NB4 (cell line): Measurements from ENCODE around the gene GDPD5.
A peak's percentile ranks its signal among the peaks of the same experiment; 100 is the strongest.

Experiments used
- DNase-seq: peaks from one replicate; pipeline ENCODE4 v3.0.0; 2010; ENCODE audit warnings: low read depth
- H3K4me3 ChIP-seq: one replicate; pipeline ENCODE4 v1.5.1; 2011; ENCODE audit warnings: mild to moderate bottlenecking, low read depth, low read length, moderate library complexity
- MYC ChIP-seq: IDR thresholded peaks from 2 replicates; pipeline ENCODE4 v1.6.1; 2011; ENCODE audit warnings: low read depth, low read length
- POLR2A ChIP-seq: IDR thresholded peaks from 2 replicates; pipeline ENCODE4 v1.6.1; 2011; ENCODE audit warnings: mild to moderate bottlenecking; ENCODE audit not compliant: insufficient read length; ENCODE audit errors: extremely low read depth
- TF ChIP-seq, protein P1 (sequence below): IDR thresholded peaks from 2 replicates; pipeline ENCODE4 v1.6.1; 2011; ENCODE audit warnings: low read depth, low read length
- TF ChIP-seq, protein P2 (sequence below): IDR thresholded peaks from one replicate; pipeline ENCODE4 v1.5.1; 2012; ENCODE audit warnings: low read depth, low read length

GDPD5 gene

DNA sequence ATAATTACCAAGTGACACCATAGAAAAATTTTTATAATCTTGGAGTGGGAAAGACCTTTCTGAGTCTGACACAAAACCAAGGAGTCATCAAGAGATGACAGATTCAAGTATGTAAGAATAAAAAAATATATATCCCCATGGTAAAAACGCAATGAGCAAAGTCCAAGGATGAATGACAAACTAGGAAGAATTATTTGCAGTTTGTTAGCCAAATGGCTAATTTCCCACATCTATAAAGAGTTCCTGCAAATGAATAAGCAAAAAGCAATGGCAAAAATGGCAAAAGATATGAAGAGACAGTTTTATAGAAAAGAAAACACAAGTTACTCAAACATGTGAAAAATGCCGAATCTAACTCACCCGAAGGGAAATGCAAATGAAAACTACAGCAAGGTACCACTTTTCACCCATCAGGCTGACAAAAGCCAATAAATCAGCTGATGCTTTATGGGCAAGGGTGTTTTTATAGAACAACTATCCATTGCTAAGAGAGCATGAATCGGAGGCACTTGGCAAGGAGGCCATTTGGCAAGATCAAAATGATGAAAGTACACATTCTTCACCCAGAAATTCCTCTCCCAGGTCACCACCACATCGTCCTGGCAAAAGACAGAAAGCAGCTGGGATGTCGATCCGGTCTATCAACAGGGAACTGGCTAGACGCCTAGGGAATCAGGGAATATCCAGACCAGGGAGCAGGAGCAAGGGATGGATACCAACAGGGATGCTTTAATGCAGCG lies 71.7 kb downstream of the GDPD5 start:
- no peak overlapping the region for H3K4me3 ChIP-seq
- TF ChIP-seq, protein P1, sequence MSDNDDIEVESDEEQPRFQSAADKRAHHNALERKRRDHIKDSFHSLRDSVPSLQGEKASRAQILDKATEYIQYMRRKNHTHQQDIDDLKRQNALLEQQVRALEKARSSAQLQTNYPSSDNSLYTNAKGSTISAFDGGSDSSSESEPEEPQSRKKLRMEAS: no peak
- no peak for TF ChIP-seq MYC
- TF ChIP-seq POLR2A: no peak
- TF ChIP-seq, protein P2, sequence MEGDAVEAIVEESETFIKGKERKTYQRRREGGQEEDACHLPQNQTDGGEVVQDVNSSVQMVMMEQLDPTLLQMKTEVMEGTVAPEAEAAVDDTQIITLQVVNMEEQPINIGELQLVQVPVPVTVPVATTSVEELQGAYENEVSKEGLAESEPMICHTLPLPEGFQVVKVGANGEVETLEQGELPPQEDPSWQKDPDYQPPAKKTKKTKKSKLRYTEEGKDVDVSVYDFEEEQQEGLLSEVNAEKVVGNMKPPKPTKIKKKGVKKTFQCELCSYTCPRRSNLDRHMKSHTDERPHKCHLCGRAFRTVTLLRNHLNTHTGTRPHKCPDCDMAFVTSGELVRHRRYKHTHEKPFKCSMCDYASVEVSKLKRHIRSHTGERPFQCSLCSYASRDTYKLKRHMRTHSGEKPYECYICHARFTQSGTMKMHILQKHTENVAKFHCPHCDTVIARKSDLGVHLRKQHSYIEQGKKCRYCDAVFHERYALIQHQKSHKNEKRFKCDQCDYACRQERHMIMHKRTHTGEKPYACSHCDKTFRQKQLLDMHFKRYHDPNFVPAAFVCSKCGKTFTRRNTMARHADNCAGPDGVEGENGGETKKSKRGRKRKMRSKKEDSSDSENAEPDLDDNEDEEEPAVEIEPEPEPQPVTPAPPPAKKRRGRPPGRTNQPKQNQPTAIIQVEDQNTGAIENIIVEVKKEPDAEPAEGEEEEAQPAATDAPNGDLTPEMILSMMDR: no peak
- no peak for DNase-seq

DNA sequence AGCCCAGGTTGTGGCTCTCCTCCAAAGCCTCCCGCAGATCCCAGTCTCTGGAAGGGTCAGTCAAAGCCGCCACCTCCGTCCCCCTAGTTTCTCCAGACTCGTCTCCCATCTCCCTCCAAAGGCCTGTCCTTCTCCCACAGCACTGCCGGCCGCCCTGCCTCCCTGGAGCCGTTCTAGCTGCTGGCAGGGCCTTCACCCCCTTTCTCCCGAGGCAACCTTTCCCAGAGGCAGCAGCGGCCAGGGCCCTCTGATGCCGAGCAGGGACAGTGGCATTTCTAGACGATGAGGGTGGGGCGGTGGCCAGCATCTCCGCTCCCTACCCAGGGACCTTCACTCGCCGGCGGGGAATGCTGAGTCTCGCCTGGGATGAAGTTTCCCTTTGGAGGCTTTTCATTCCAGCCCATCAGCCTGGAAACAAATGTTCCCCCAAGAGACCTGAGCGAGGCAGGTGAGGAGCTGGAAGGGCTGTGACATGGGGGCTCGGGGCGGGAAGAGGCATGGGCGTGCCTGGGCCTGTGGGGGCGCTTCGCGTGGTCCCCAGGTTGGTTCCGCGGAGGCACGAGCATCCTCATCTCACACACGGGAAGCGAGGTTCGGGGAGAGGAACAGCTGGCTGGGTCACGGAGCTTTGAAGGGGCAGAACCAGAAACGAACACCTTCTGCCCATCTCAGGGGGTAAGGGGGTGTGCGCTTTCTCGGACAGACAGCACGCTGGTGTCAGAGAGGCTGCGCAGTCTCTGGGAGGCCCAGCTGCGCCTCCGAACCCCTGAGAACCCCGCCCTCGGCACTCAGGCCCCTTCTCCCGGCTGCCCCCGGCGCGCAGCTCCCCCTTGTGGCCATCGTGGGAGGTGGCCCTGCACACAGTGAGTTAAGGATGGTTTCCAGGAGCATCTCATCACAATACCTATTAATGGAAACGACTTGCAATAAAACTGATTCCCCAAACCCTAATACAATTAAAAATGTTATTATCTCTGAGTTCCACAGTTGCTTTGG lies 74.6 kb downstream of the GDPD5 start:
- DNase-seq: peak; percentile 53
- TF ChIP-seq, protein P1: no peak
- TF ChIP-seq, protein P2: peak; percentile 91
- no peak for TF ChIP-seq MYC
- no peak for TF ChIP-seq POLR2A
- no peak overlapping the region for H3K4me3 ChIP-seq

DNA sequence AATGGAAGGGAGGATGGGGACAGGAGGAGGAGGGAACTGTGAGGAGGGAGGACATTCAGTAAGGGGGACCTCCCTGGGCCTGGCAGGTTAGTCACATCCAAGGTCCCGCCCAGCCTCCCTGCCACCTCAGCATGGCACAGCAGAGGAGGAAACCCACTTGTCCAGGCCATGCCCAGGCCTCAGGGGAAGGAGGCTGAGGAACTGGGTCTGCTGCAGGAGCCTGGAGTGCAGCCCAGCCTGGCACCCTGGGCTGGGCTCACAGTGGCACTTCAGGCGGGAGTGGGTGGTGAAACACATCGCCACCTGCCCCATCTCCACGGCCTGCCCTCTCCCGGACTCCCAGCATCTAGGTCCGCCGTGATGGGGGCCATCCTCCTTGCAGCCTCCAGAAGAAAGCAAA lies 75.5 kb downstream of the GDPD5 start:
- H3K4me3 ChIP-seq: no peak overlapping the region
- TF ChIP-seq, protein P2: no peak
- no peak for TF ChIP-seq POLR2A
- TF ChIP-seq, protein P1: no peak
- DNase-seq: no peak

DNA sequence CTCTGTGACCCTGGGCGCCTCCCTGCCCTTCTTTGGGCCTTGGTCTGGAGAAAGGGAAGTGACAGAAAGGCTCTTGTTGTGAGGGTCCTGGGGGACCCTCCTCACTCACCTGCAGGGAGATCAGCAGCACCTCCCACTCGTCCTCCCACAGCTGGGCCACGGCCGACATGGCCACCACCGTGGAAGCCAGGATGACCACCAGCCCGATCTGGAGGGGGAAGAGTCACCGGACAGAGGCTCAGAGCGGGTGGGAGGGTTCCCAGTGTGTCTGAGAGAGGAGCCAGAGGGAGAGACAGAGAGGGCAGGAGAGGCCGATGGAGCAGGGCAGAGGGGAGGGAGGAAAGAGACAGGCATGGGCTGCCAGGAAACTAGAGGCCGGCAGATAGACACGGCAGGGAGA lies 76.0 kb downstream of the GDPD5 start:
- DNase-seq: no peak

DNA sequence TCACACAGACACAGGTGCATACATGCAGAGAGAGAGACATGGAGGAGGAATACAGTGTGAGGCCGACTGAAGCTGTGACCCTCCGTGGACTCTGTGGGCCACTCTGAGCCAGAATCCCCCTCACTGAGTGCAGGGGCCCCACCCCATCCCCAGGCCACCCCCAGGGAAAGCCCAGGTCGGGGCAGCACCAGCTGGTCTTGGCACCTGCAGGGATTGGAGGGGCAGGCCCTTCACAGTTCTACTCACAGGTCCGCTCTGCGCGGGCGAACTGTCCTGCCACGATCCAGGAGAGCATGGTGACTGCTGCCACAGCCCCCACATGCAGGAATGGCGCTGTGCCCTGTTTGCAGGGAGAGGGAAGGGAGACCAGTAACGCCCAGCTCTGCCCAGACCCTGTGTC lies 76.5 kb downstream of the GDPD5 start:
- no peak for DNase-seq
- TF ChIP-seq, protein P1: no peak
- TF ChIP-seq POLR2A: no peak
- TF ChIP-seq, protein P2: no peak
- no peak for TF ChIP-seq MYC
- H3K4me3 ChIP-seq: no peak overlapping the region

More for the DNA sequence above, 76.0 kb downstream of the GDPD5 start:
- H3K4me3 ChIP-seq: no peak overlapping the region
- TF ChIP-seq, protein P2: no peak
- no peak for TF ChIP-seq MYC
- TF ChIP-seq, protein P1: no peak
- no peak for TF ChIP-seq POLR2A
